Right atrium auricular region (tissue), 2 donors: ENCODE data around the gene DIP2A. TPM values are rescaled to one million over a fixed set of nuclear protein-coding genes. Genes with fewer than 3 reads are reported as not detected.

Source experiments
- DNase-seq: peaks from one replicate; pipeline ENCODE4 v3.0.0-alpha.2; 2019; ENCODE audit warnings: low spot score
- H3K27ac ChIP-seq, 2 donors: fragments of 200-600 bp; sonication (generic); 1 replicate in 1 of 2; 2 replicates in 1 of 2; pipeline ENCODE4 v1.5.1; 2016 to 2019
- H3K27me3 ChIP-seq, 2 donors: fragments of 200-600 bp; sonication (generic); one replicate each; pipeline versions ENCODE4 v1.5.1 to v1.6.0; 2017 to 2019
- H3K36me3 ChIP-seq: fragments of 200-600 bp; sonication (generic); one replicate; pipeline ENCODE4 v1.5.1; 2016
- H3K4me1 ChIP-seq, 2 donors: fragments of 200-600 bp; sonication (generic); one replicate each; pipeline versions ENCODE4 v1.5.1 to v1.6.0; 2017 to 2019
- H3K4me3 ChIP-seq, 2 donors: fragments of 200-600 bp; sonication (generic); 1 replicate in 1 of 2; 2 replicates in 1 of 2; pipeline ENCODE4 v1.5.1; 2017 to 2019; ENCODE audit warnings: mild to moderate bottlenecking in 1 of 2, moderate library complexity in 1 of 2
- H3K9me3 ChIP-seq, 2 donors: fragments of 200-600 bp; sonication (generic); one replicate each; pipeline ENCODE4 v1.5.1; 2019
- total RNA-seq, 2 donors: library from RNA; depleted of rRNA; stranded (reverse); fragments of >200 nt; gene quantifications; one replicate each; pipeline ENCODE4 v1.1.0, GENCODE V29; 2016
- TF ChIP-seq, protein P1 (sequence below), 2 donors: fragments of 200-600 bp; sonication (generic); IDR thresholded peaks; one replicate each; pipeline ENCODE4 v1.5.1; 2019; ENCODE audit warnings: antibody characterized with exemption in 2 of 2

The DIP2A gene
- total RNA-seq, 2 donors from 2014 or later = 18.1 to 25.9 TPM

DNA sequence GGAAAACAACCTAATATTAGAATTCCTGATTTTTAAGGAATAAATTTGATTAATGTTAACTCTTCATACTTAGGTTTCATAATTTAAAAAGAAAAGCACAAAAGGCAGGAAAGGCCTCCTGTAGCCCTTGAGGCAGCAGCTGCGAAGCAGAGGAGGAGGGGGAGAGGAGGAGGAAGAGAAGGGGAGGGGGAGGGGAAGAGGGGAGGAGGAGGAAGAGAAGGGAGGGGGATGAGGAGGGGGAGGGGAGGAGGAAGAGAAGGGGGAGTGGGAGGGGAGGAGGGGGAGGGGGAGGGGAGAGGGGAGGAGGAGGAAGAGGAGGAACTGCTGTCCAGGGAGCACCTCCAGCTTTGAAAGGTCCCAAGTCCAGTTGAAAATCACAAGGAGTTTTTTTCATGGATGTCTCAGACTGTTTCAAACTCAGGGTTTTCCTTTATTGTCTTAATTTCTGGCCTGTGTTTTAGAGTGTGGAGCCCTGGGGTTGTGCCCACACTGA lies 35.1 kb upstream of the DIP2A start:
- no peaks in the 10 kb centered on the region for H3K9me3 ChIP-seq
- H3K4me3 ChIP-seq = no peak overlapping the region
- no peaks in the 10 kb centered on the region for H3K27me3 ChIP-seq
- H3K36me3 ChIP-seq = peaks cover 45% of the 10 kb centered on the region
- TF ChIP-seq, protein P1, sequence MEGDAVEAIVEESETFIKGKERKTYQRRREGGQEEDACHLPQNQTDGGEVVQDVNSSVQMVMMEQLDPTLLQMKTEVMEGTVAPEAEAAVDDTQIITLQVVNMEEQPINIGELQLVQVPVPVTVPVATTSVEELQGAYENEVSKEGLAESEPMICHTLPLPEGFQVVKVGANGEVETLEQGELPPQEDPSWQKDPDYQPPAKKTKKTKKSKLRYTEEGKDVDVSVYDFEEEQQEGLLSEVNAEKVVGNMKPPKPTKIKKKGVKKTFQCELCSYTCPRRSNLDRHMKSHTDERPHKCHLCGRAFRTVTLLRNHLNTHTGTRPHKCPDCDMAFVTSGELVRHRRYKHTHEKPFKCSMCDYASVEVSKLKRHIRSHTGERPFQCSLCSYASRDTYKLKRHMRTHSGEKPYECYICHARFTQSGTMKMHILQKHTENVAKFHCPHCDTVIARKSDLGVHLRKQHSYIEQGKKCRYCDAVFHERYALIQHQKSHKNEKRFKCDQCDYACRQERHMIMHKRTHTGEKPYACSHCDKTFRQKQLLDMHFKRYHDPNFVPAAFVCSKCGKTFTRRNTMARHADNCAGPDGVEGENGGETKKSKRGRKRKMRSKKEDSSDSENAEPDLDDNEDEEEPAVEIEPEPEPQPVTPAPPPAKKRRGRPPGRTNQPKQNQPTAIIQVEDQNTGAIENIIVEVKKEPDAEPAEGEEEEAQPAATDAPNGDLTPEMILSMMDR (IDR thresholded peaks at IDR 0.05) = no peak
- H3K27ac ChIP-seq = no peak overlapping the region
- no peak for DNase-seq
- no peaks in the 10 kb centered on the region for H3K4me1 ChIP-seq

DNA sequence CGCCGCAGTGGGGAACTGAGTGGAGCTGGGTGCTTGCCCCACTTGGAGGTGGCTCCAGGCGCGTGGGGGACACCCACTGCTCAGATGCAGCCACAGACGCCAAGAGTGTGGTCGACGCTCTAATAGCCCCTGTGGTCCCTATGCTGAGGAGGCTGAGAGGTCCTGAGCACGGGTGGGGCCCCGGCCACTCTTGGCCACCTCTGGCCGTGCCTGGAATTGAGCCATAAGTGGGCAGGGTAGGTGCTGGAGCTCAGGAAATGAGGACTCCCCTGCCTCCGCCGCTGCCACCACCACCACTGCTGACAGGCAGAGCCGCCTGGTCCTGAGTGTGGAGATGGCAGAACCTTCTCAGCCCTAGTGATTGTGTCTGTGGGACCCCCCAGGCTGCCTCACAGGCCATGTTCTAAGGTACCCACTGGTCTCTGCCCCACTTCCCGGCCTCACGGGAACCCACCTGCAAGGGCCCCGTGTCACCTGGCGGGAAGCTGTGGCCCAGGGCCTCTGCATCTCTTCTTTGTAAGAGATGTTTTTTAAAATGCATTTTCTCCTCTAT lies 34.6 kb upstream of the DIP2A start:
- DNase-seq = no peak
- no peaks in the 10 kb centered on the region for H3K9me3 ChIP-seq
- H3K4me3 ChIP-seq = no peak overlapping the region
- H3K27me3 ChIP-seq = no peaks in the 10 kb centered on the region
- H3K27ac ChIP-seq = no peak overlapping the region
- no peaks in the 10 kb centered on the region for H3K4me1 ChIP-seq
- peaks cover 48% of the 10 kb centered on the region for H3K36me3 ChIP-seq
- TF ChIP-seq, protein P1 (IDR thresholded peaks at IDR 0.05) = no peak

DNA sequence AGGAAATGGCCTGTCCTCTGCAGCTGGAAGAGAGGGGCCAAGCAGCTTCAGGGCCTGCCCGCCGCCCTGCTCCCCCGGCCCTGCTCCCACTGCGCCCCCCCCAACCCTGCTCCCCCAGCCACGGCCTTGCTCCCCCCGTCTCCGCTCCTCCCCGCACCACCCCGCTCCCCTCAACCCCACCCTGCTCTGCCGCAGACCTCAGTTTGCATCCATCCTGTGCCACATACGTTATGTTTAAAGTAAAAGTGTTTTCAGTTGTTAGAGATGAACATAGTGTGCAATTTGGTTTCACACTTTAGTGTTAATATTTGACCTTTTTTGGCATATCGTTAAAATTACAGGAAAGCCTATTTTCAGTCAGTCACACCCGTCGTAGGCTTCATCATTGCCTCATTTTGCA lies 34.1 kb upstream of the DIP2A start:
- Histone ChIP-seq H3K4me3 (no peak overlapping the region), H3K4me1 (no peaks in the 10 kb centered on the region), H3K27ac (no peak overlapping the region), H3K36me3 (peaks cover 50% of the 10 kb centered on the region), H3K9me3 (no peaks in the 10 kb centered on the region), H3K27me3 (no peaks in the 10 kb centered on the region)
- TF ChIP-seq, protein P1 (IDR thresholded peaks at IDR 0.05) = no peak
- no peak for DNase-seq

DNA sequence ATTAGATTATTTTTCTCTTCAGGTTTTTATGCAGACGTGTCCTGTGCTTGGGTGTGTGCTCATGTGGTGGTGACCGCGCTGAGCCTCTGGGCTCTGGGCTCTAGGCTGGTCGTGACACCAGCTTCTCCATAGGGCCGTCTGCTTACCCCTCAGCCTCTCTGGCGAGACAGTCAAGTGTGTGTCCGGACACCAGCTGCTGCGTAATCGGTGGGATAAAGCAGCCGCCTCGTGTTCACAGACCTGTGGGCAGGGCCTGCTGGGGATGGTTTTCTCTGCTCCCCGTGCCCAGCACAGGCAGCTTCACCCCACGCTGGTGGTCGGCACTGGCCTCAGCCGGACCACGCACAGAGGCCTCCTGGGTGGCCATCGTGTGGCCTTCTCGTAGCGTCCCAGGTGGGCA lies 33.6 kb upstream of the DIP2A start:
- H3K4me3 ChIP-seq = no peak overlapping the region
- H3K9me3 ChIP-seq = no peaks in the 10 kb centered on the region
- no peaks in the 10 kb centered on the region for H3K27me3 ChIP-seq
- H3K36me3 ChIP-seq = peaks cover 54% of the 10 kb centered on the region
- TF ChIP-seq, protein P1 (IDR thresholded peaks at IDR 0.05) = no peak
- no peak for DNase-seq
- H3K4me1 ChIP-seq = no peaks in the 10 kb centered on the region
- H3K27ac ChIP-seq = no peak overlapping the region

DNA sequence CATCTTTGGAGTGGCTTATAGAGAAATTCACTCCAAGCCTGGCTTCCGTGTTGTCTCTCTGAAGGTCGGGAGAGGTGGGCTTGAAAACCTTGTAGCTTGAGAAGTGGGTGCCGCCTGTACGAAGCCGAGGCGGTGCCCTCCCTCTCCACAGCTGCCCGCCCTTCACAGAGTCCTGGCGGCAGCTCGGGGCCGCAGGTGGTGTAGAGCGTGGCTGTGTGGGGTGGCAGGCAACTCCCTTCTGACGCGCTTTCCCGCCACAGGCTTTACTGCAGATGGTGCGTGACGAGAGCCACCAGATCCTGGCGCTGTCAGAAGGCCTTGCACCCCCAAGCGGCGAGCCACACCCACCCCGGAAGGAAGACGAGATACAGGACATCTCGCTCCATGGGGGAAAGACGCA lies 33.1 kb upstream of the DIP2A start:
- Histone ChIP-seq H3K4me1 (no peaks in the 10 kb centered on the region), H3K9me3 (no peaks in the 10 kb centered on the region), H3K27me3 (no peaks in the 10 kb centered on the region), H3K36me3 (peaks cover 60% of the 10 kb centered on the region), H3K4me3 (no peak overlapping the region), H3K27ac (no peak overlapping the region)
- no peak for DNase-seq
- TF ChIP-seq, protein P1 (IDR thresholded peaks at IDR 0.05) = no peak
